Kidney capillary endothelial cell (primary cell): ENCODE results near the gene MIER2.

Source experiments
- DNase-seq: peaks from one replicate; pipeline ENCODE4 v3.0.0-alpha.2; 2018; ENCODE audit warnings: low spot score

Gene MIER2

DNA sequence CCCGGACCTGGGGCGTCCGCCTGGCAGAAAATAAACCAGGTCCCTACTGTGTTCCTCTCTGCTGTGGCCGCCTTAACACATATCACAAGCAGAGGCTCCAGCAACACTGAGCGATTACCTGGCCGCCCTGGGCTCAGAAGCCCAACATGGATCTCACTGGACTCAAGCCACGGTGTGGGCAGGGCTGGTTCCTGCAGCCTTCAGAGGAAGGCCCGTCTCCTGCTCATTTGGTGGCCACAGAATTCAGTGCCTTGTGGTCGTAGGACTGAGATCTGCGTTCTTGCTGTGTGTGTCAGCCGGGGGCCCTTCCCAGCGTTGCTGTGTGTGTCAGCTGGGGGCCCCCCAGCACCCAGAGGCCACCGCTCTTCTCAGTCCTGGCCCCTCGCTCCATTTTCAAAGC lies 34.1 kb upstream of the MIER2 start:
- DNase-seq = no peak

DNA sequence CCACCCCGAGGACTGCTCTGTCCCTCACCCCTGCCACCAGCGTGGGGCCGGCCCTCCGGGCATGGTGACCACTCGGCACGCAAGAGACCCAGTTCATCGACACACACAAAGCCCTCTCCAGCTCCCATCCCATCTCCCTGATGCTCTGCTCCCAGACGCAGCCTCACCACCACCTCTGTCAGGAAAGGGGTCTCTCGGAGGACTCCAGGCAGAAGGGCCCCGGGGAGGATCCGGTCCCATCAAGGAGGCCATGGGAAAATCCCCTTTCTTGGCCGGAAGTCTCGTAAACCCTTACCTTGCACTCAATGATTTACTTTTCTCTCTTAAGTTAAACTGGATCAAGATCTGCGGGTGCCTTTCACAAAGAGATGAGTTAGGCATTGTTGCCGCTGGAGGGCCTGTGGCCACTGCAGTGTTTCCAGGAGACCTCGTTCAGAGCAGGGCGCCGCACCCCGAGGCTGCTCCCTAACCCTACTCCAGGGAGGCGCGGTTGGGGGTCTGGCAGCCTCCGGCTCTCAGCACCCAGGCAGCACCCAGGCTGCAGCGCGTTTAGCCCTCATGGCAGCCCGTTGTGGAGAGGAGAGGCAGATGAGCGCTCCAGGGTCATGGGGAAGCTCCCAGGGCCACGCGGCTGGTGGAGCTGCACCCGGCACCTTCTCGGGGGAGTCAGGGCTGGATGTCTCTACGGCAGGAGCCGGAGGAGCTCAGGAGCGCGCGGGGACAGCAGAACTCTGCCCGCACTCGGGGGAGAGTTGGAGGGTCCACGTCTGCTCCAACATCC lies 33.4 kb upstream of the MIER2 start:
- DNase-seq = no peak

DNA sequence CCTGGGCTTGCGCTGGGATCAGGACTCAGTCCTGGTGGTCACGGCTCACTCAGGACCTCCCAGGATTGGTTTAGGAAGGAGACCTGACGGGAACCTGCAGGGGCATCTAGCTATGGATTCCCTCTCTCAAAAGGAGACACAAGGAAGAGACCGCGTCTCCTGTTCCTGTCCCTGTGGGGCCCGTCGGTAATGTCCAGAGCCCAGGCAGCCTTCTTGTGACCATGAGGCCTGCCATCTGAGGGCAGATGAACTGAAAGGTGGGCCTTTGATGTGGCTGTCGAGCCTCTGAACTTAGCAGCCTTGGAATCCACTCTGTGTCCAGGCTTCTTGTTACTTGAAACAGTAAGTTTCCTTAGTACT lies 31.5 kb upstream of the MIER2 start:
- DNase-seq = no peak

DNA sequence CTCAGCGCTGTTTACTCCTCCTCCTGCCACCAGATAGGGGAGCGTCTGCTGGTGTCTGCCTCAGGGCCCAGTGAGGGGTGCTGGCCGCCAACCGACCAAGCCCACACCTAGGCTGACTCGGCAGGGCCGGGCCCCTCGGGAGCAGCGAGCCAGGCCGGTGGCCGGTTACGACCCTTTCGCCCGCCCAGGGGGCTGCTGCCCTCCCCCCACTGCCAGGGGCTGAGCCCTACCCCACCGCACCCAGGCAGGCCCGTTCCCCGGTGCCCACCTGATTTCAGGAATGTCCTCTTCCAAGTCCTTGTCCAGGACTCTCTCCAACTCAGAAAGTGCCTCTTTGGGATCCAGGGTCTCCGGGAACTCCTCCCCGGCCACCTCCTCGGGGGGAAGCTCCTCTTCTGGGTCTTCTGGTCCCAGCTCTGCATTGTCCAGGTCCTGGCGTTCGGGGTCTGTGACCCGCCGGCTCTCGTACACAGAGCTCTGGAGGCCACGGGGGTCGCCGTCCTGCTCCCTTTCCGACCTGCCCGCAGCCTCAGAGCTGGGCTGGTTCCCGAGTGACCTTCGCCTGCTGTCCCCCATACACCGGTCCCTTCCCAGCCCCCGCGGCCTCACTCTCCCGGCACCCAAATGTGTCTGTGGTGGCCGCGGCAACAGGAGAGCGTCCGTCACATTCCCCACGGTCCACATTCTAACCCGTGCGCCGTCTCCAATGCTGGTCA lies 31.0 kb upstream of the MIER2 start:
- no peak for DNase-seq

DNA sequence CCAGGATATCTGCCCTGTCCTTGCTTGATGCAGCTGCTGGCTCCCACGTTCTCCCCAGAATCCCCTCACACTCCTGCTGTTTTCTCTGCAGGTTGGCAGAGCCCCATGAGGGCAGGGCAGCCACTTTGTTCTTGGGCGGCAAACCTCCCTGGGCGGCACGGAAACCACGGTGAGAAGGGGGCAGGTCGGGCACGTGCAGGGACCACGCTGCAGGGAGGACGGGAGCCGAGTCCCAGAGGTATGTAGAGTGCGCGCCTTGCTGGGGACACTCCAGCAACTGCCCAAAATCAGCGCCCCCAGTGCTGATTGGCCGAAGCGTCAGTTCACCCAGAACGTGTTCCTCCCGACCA lies 30.3 kb upstream of the MIER2 start:
- no peak for DNase-seq

DNA sequence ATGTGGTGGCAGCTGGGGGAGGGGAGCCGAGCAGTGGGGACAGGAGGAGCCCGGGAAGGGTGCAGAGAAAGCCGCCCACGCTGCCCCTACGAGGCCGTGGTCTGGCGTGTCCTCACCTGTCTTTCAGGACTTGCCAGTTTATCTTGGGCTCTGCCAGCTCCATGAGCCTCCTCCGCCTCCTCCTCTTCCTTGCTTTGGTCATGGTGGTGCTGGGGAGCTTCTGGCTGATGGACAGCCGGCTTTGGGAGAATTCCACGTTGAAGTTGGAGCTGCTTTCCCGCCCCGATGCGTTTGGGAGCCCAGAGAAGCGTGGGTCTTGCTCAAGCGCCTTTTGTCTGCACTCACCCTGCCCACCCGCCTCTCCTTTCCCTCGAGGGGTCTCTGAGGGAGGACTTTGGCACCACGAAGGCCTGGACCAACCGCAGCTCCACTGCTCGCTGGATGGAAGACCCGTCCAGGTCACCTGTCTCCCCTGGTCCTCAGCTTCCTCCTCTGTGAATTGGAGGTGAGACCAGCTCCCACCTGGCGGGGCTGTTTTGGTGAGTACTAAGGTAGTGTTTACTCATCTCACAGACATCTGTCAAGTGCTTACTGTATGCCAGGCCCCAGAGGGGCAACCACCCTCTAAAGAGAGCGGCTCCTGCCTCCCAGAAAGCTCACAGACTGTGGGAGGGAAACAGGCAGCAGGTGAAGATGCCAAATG lies 29.7 kb upstream of the MIER2 start:
- no peak for DNase-seq

DNA sequence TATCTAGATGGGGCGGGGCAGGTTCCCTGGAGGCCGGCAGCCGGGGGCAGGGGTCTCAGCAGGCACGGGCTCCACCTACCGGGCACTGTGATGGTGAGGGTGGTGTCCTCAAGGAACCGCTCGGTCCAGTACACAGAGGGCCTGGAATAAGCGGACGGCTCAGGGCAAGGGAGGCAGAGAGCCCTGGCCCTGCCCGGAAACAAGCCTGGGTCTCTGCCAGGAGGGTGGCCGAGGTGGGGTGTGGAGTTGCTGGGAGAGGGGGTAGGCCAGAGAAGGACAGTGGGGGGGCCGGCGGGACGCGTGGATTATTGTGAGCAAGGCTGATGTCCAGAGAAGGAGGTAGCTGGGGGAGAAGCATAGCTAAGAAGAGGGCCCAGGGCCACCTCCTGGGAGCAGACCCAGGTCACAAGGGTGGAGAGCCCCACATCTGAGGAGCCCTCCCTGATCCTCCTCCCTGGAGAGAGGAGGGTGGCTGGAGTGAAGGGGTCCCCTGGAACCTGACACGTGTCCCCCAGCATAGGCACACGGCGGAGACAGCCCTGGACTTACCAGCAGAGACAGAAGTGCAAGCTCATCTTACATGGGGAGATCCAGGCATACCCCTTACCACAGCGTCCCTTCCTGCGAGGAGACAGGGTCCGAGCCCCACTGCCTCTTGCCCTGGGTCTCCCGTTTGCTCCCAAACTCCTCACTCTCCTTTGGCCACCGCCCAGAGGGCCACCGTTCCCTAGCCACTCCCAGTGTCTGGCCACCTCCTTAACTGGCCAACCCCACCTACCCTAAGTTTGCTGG lies 29.0 kb upstream of the MIER2 start:
- no peak for DNase-seq

DNA sequence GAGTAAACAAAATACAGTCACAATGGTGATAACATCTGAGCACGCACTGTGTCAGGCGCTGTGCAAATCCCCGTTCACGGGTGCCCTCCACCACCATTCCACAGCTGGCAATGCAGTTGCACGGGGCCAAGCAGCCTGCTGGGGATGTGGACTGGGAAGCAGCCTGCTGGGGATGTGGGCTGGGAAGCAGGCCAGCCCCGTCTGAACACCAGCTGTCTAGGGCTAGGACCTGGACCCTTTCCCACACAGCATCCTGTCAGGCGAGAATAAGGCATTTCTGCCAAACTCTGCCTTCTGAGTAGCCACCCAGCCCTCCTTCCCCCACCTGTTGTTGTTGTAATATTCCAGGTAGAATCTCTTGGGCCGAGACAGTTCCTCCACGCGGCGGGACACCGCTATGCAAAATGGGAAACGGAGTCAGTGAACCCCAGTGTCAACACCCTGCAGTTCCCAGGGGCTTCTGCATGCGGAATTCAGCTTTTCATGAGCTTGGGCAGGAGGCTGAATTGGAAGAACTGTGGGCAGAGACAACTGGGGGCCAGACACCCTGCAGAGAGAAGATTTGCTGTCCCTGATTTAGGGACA lies 27.8 kb upstream of the MIER2 start:
- DNase-seq = no peak

DNA sequence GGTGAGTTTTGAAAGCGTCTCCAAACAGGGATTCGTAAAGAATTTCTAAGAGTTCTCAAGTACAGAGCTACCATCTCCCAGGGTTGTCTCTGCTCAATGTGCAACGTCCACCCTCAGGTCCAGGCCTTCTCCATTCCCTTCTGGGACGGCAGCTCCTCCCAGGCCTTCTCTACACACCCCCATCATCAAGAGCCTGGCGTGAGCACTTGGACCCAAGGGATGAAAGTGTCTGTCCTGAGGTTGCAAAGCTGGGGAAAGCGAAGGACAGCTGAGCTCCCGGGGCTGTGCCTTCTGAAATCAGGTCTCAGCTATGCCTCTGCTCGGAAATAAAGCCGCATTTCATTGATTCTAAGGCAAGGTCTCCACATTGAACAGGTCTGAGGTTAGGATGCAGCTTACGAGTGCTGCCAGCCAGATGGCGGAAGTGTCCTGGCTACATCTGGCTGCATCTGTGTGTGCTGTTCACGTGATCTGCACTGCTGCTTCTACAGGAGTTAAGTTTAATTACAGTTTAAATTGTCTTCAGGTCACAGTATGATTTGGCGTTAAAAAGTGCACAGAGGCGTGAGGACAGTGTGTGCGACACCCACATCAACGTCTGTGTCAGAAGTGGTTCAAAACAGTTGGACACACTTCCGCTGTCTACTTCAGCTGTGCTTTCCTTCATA lies 27.0 kb upstream of the MIER2 start:
- DNase-seq = no peak

DNA sequence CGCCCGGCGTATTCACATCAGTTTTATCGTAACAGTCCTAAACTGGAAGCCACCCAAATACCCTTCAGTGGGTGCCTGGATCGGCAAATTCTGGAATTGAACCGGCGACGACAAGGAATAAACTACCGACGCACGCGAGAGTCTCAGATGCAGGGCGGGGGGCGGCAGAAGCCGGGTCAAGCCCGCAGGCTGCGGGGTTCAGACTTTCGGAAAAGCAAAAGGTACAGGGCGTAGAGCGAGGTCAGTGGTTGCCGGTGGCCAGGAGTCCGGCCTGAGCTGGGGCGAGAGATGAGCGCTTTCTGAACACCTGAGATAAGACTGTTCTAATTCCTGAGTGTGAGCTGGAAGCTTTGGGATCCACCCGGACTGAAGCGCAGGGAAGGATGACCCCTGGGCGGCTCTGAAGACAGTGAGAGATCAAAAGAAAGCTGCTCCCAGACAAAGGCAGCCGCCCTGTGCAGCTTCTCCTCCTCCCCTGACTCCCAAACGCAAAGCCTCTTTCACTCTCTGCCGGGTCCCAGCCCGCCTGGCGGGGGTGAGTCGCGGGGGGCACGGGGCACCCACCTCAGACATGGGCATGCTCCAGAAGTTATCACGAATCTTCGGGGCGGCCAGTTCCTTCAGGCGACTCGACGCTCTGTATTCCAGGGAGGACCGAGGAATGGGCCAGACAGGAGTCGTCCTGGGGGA lies 26.2 kb upstream of the MIER2 start:
- DNase-seq = no peak

DNA sequence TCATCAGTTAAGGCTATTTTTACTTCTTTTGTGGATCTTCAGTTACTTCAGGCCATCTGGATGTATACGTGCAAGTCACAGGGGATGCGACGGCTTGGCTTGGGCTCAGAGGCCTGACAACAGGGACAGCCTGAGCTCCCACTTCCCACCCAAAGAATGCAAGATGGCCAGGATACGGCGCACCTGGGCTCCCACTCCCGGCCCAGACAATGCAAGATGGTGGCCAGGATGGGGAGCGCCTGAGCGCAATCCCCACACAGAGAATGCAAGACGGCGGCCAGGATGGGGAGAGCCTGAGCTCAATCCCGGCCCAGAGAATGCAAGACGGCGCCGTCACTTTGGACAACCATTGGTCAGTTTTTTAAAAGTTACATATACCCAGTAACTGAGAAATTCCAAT lies 25.3 kb upstream of the MIER2 start:
- no peak for DNase-seq

DNA sequence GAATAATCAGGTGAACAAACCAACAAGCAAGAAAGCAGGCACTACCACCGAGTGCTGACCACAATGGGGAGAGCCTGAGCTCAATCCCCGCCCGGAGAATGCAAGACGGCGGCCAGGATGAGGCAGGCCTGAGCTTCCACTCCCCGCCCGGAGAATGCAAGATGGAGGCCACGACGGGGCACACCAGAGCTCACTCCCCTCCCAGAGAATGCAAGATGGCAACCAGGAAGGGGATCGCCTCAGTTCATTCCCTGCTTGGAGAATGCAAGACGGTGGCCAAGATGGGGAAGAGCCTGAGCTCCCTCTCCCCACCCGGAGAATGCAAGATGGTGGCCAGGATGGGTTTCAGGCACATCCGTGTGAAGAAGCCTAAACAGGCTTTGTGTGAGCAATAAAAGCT lies 24.7 kb upstream of the MIER2 start:
- DNase-seq = no peak

DNA sequence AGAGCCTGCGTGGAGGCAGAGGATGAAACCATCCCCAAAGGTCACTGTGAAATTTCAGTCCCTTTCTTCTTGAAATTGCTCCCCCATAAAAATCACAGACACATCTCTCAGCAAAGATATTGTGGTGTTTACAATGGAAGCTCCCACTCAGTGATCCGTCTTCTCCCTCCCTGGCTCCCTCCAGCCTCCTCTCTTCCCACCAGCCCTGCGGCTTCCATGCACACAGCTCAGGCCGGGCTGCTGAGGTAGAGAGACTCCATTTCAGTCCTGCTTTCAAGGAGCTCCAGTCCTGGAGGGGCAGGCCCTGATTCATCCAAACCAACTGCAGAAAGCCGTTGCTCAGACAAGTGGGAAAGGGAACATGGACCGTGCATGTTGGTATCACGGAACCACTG lies 24.0 kb upstream of the MIER2 start:
- DNase-seq = no peak

DNA sequence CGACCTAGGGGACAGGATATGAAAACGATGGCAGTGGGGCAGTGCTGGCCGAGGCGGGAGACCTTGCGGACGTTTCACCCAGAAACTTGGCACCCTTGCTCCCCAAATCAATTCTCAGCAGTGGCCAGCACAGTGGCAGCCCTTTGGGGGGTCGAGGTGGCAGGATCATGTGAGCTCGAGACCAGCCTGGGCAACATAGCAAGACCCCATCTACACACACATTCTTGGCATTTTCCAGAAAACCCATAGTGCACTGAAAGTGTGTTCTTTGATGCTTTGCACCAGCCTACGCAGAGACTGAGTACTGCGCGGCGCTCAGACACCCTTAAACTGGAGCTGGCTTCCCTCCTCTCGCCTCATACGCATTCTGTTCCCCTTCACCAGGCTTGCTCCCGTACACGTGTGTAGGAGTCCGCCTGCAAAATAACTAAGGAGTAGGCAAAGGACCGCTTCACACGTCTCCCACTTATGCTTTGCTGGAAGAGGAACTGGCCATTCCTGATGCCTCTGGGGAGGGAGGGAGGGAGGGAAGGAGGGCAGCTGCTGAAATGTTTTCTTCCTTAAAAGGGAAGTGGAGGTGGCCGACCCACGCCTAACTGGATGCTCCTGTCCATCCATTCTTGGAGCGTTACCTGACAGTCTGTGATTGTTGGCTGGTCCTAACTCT lies 23.5 kb upstream of the MIER2 start:
- DNase-seq = no peak

DNA sequence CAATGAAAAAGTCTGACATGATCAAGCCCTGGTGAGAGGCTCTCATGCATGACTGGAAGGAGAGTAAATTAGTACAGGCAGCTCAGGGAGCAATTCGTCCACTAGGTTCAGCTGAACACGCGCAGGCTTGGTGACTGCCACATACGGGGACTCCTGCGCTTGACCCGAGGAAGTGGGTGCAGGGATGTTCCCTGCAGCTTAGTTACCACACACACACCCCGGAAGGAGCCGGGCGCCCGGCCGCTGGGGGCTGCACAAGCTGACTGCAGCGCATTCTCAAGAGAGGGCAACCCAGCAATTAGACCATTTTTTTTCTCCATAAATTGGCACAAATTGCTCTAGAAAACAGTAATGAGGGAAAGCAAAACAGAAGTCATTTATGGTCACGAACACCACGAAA lies 23.0 kb upstream of the MIER2 start:
- no peak for DNase-seq

DNA sequence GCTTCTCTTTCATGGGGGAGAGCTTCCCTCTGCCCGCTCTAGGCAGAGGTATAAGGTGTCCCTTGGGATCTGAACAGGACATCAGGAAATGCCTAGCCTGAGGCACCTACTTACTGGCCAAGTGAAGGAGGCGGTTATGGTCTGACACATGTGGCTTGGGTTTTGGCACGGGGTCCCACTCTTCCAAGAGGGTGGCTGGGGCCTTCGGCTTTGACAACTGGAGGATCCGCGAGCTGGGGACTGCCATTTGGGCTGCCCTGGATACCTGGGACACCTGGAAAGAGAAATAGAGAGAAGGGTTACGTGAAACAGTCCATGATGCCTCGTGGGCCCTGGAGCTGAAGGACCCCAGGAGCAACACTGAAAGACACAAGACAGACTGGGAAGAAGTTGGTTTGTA lies 22.4 kb upstream of the MIER2 start:
- DNase-seq = no peak

DNA sequence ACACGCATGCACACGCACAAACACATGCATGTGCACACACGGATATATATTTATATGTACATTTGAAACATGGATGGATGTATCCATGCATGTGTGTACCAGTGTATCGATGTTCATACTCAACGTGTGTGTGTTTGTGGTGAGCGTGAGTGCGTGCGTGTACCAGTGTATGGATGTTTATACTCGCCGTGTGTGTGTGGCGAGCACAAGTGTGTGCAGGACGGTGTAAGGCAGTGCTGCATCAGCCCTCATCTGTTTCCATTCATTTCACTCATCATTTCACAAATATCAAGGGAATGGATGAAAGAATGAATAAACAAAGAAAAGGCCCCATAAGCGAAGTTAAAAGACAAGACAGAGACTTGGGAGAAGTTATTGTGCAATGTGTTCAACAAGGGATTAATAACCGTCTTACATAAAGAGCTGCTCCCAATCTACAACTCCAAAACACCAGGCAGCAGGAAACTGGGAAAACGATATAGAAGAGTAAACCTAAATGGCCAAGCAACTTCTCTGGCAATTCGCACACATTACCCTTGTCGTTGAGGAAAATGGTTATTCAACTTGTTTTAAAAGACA lies 21.7 kb upstream of the MIER2 start:
- no peak for DNase-seq

DNA sequence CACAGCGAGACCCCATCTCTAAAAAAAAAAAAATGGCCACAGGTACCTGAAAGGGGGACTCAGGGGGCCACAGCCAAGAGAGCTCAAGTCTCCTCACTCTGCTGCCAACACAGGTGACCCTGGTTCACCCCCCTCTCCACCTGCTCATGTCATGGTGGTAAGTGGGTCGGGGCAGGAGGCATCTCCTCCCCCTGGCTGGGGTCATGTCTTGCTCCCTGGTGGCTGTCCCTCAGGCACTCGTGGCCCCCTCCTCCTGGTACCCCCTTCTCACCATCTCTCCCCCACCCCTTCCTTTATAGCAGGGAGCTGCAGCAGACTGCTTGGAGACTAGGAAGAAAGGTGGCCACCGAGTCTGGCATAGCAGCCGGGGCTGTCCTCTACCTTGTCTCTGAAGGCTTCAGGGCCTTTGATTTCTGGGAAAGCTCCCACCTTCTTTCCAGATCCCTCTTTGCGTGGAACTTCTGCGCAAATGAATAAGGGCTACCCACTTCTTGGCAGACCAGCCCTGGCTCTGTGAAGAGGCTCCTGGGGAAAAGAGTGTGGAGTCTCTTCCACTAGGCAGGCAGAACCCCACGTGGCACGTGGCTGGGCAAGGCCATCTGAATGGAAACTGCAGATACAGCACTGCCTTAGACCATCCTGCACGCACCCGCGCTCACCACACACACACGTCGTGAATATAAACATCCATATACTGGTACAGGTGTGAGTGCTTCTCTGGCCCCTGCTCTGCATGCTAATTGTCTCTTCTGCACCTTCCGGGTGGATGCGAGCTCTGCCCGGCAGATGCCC lies 20.1 kb upstream of the MIER2 start:
- DNase-seq = no peak

DNA sequence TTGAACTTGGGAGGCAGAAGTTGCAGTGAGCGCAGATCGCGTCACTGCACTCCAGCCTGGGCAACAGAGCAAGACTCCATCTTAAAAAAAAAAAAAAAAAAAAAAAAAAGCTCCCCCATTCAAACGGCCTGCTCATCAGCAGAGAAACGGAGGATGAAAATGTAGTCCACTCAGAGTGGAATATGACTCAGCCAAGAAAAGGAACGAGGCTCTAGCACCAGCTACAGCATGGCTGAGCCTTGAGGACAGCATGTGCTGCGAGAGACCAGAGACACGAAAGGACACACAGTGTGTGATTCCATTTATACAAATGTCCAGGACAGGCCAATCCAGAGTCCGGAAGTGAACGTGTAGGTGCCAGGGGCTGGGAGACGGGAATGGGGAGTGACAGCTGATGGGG lies 18.1 kb upstream of the MIER2 start:
- DNase-seq = no peak
